Esophagus squamous epithelium (tissue), 4 donors: ENCODE measurements around the gene TMEM182.

Experiments used
- CTCF ChIP-seq, 6 experiments: fragments of 450-650 bp in 4 of 6; fragments of 200-600 bp in 2 of 6; sonication (generic) in 2 of 6; IDR thresholded peaks; one replicate each; pipeline ENCODE4 v1.5.1; 2016 to 2019; ENCODE audit warnings: antibody characterized with exemption in 6 of 6, mild to moderate bottlenecking in 4 of 6, moderate library complexity in 4 of 6
- POLR2A ChIP-seq, 4 donors: fragments of 450-650 bp; IDR thresholded peaks; one replicate each; pipeline ENCODE4 v1.6.1; 2017; ENCODE audit warnings: antibody characterized with exemption in 4 of 4, mild to moderate bottlenecking in 4 of 4, moderate library complexity in 3 of 4

- TF ChIP-seq POLR2A (IDR thresholded peaks at IDR 0.05) (no peak), CTCF (IDR thresholded peaks at IDR 0.05) (no peak)
Measured at GRCh38 chr2:102832789-102833188, 71.0 kb downstream of the TMEM182 start.
